Neutrophil (primary cell): ENCODE measurements around the gene TMEM39A.

Source experiments
- H3K27ac ChIP-seq: fragments of 200-600 bp; sonication (generic); 2 replicates; pipeline ENCODE4 v1.5.1; 2016; ENCODE audit warnings: mild to moderate bottlenecking, moderate library complexity
- H3K27me3 ChIP-seq: fragments of 200-600 bp; sonication (generic); 2 replicates; pipeline ENCODE4 v1.6.0; 2016; ENCODE audit warnings: mild to moderate bottlenecking
- H3K36me3 ChIP-seq: fragments of 200-600 bp; sonication (generic); 2 replicates; pipeline ENCODE4 v1.5.1; 2017
- H3K4me1 ChIP-seq, 2 experiments: fragments of 200-600 bp in 1 of 2; sonication (generic) in 1 of 2; 1 replicate in 1 of 2; 2 replicates in 1 of 2; pipeline versions ENCODE4 v1.5.1 to v1.6.1; 2013 to 2016; ENCODE audit warnings: low read depth in 1 of 2, low read length in 1 of 2, mild to moderate bottlenecking in 1 of 2, moderate library complexity in 1 of 2; ENCODE audit not compliant: control insufficient read depth in 1 of 2, insufficient read depth in 1 of 2
- H3K4me3 ChIP-seq, 2 experiments: fragments of 200-600 bp in 1 of 2; sonication (generic) in 1 of 2; 1 replicate in 1 of 2; 2 replicates in 1 of 2; pipeline ENCODE4 v1.5.1; 2013 to 2016; ENCODE audit warnings: low read depth in 1 of 2, low read length in 1 of 2, mild to moderate bottlenecking in 1 of 2, moderate library complexity in 1 of 2
- H3K9me3 ChIP-seq: fragments of 200-600 bp; sonication (generic); 2 replicates; pipeline ENCODE4 v1.5.1; 2016
- CTCF ChIP-seq: fragments of 200-600 bp; sonication (generic); IDR thresholded peaks from 2 replicates; pipeline ENCODE4 v1.5.1; 2016; ENCODE audit warnings: antibody characterized with exemption

TMEM39A gene

GRCh38 chr3:119470866-119471265 lies 7.5 kb upstream of the TMEM39A start:
- H3K36me3 ChIP-seq, result no peaks in the 10 kb centered on the region
- no peaks in the 10 kb centered on the region for H3K27me3 ChIP-seq
- H3K9me3 ChIP-seq, result no peaks in the 10 kb centered on the region
- H3K4me1 ChIP-seq, result peaks cover 17 to 19% of the 10 kb centered on the region in 2 experiments
- TF ChIP-seq CTCF, result no peak
- no peak overlapping the region for H3K27ac ChIP-seq
- no peak overlapping the region for H3K4me3 ChIP-seq

- H3K9me3 ChIP-seq, result no peaks in the 10 kb centered on the region
- peaks cover 17 to 19% of the 10 kb centered on the region in 2 experiments for H3K4me1 ChIP-seq
- no peak overlapping the region for H3K27ac ChIP-seq
- no peaks in the 10 kb centered on the region for H3K36me3 ChIP-seq
- peak overlapping the region; percentile 87 to 89 for H3K4me3 ChIP-seq
- TF ChIP-seq CTCF, result no peak
- H3K27me3 ChIP-seq, result no peaks in the 10 kb centered on the region
Measured at GRCh38 chr3:119469418-119470189, 6.2 kb upstream of the TMEM39A start.

GRCh38 chr3:119468041-119468440 lies 4.6 kb upstream of the TMEM39A start:
- no peaks in the 10 kb centered on the region for H3K36me3 ChIP-seq
- no peaks in the 10 kb centered on the region for H3K9me3 ChIP-seq
- peaks cover 25 to 28% of the 10 kb centered on the region in 2 experiments for H3K4me1 ChIP-seq
- H3K27ac ChIP-seq, result peak overlapping the region; percentile 36
- no peaks in the 10 kb centered on the region for H3K27me3 ChIP-seq
- peak overlapping the region; percentile 87 to 89 for H3K4me3 ChIP-seq
- no peak for TF ChIP-seq CTCF

- H3K4me1 ChIP-seq, result peaks cover 11 to 12% of the 10 kb centered on the region in 2 experiments
- no peak overlapping the region for H3K4me3 ChIP-seq
- peaks cover 61% of the 10 kb centered on the region for H3K36me3 ChIP-seq
- H3K9me3 ChIP-seq, result no peaks in the 10 kb centered on the region
- TF ChIP-seq CTCF, result no peak
- H3K27ac ChIP-seq, result no peak overlapping the region
- H3K27me3 ChIP-seq, result no peaks in the 10 kb centered on the region
Measured at GRCh38 chr3:119457246-119457645, 6.2 kb downstream of the TMEM39A start.

GRCh38 chr3:119456469-119456868 lies 6.9 kb downstream of the TMEM39A start:
- H3K27me3 ChIP-seq, result no peaks in the 10 kb centered on the region
- H3K4me1 ChIP-seq, result peaks cover 7 to 9% of the 10 kb centered on the region in 2 experiments
- no peak for TF ChIP-seq CTCF
- H3K4me3 ChIP-seq, result no peak overlapping the region
- H3K9me3 ChIP-seq, result no peaks in the 10 kb centered on the region
- H3K27ac ChIP-seq, result no peak overlapping the region
- H3K36me3 ChIP-seq, result peaks cover 67% of the 10 kb centered on the region
